Stimulated activated CD4-positive, alpha-beta T cell treated with anti-CD3 and anti-CD28 coated beads, Interleukin-2, amount 100 ng/mL, for 24 hours (primary cell): ENCODE measurements around the gene THEM5.
"Not testable (repeated sequence)": the region's sequence is repeated elsewhere in the genome, so short reads cannot be mapped to it uniquely, and the experiment has no call there.

Experiments used
- DNase-seq, 2 donors: peaks; one replicate each; pipeline ENCODE4 v3.0.0-alpha.2; 2020

THEM5 gene

GRCh38 chr1:151867321-151867720, 13.8 kb upstream of the THEM5 start:
- DNase-seq = no peak

- DNase-seq = no peak
Measured at GRCh38 chr1:151864411-151864810, 10.9 kb upstream of the THEM5 start.

GRCh38 chr1:151862604-151863003, 9.1 kb upstream of the THEM5 start:
- DNase-seq = no peak

- DNase-seq = no peak
Measured at GRCh38 chr1:151860504-151861187, 7.1 kb upstream of the THEM5 start.

- no peak for DNase-seq
Measured at GRCh38 chr1:151859891-151860293, 6.4 kb upstream of the THEM5 start.

- DNase-seq = no peak
Measured at GRCh38 chr1:151858886-151859665, 5.6 kb upstream of the THEM5 start.

- DNase-seq = no peak
Measured at GRCh38 chr1:151858030-151858746, 4.7 kb upstream of the THEM5 start.

- no peak for DNase-seq
Measured at GRCh38 chr1:151855933-151856332, 2.4 kb upstream of the THEM5 start.

- DNase-seq = not testable (repeated sequence)
Measured at GRCh38 chr1:151855516-151855915, 2.0 kb upstream of the THEM5 start.

- DNase-seq = no peak
Measured at GRCh38 chr1:151854658-151855057, 1.1 kb upstream of the THEM5 start.

- DNase-seq = no peak
Measured at GRCh38 chr1:151852733-151853132, 779 bp downstream of the THEM5 start.

- peak in 1 of 2 donors; percentile 16 for DNase-seq
Measured at GRCh38 chr1:151851886-151852285, 1.6 kb downstream of the THEM5 start.

GRCh38 chr1:151849871-151850270, 3.6 kb downstream of the THEM5 start:
- no peak for DNase-seq

- no peak for DNase-seq
Measured at GRCh38 chr1:151849126-151849525, 4.4 kb downstream of the THEM5 start.

- DNase-seq = no peak
Measured at GRCh38 chr1:151847867-151848596, 5.5 kb downstream of the THEM5 start.

GRCh38 chr1:151846686-151847237, 6.8 kb downstream of the THEM5 start:
- no peak for DNase-seq

GRCh38 chr1:151846062-151846568, 7.4 kb downstream of the THEM5 start:
- no peak for DNase-seq

GRCh38 chr1:151843398-151843797, 10.1 kb downstream of the THEM5 start:
- no peak for DNase-seq

- no peak for DNase-seq
Measured at GRCh38 chr1:151841141-151841540, 12.4 kb downstream of the THEM5 start.

- DNase-seq = no peak
Measured at GRCh38 chr1:151840421-151840820, 13.1 kb downstream of the THEM5 start.

GRCh38 chr1:151839457-151840403, 13.8 kb downstream of the THEM5 start, which contains the start of gene C2CD4D:
TSS of gene C2CD4D (minus strand) at chr1:151839820. CDS start at chr1:151838989, 831 bp downstream.
- peak; percentile 72 to 75 for DNase-seq
